ENCODE data around the gene CLDN9. TPM values are rescaled to one million over a fixed set of nuclear protein-coding genes. Genes with fewer than 3 reads are reported as not detected.

CLDN9 gene
- total RNA-seq, 1 donor from 2014 or later = not detected

DNA sequence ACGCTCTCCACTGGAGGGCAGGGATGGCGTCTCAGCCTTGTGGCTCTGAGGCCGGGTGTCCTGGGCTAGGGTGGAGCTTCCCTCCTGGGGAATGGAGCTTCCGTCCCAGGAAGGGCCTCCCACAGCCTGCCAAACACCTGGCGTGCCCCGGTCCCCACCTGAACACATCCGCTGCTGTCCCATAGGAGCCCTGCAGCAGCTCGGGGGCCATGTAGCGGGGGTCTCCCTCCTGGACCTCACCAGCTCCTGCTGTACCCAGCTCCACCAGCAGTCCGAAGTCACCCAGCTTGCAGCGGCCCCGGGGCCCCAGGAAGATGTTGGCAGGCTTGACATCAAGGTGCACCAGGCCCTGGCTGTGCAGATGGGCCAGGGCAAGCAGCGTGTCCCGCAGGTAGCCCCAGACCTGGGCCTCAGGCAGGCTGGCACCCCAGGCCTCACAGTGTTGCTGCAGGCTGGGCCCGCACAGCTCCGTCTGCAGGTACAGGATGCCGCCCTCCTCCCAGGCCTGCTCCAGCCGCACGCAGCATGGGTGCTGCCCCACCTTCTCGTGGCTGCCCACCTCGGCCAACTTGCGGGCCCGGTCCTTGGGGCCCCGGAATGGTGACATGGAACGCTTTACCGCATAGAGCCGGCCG lies 37.4 kb upstream of the CLDN9 start:
- H3K36me3 ChIP-seq = no peaks in the 10 kb centered on the region
- H3K9me3 ChIP-seq = no peaks in the 10 kb centered on the region
- H3K27me3 ChIP-seq = no peaks in the 10 kb centered on the region
- H3K4me1 ChIP-seq = peaks cover 10% of the 10 kb centered on the region
- H3K4me3 ChIP-seq = no peak overlapping the region
- TF ChIP-seq, protein P1, sequence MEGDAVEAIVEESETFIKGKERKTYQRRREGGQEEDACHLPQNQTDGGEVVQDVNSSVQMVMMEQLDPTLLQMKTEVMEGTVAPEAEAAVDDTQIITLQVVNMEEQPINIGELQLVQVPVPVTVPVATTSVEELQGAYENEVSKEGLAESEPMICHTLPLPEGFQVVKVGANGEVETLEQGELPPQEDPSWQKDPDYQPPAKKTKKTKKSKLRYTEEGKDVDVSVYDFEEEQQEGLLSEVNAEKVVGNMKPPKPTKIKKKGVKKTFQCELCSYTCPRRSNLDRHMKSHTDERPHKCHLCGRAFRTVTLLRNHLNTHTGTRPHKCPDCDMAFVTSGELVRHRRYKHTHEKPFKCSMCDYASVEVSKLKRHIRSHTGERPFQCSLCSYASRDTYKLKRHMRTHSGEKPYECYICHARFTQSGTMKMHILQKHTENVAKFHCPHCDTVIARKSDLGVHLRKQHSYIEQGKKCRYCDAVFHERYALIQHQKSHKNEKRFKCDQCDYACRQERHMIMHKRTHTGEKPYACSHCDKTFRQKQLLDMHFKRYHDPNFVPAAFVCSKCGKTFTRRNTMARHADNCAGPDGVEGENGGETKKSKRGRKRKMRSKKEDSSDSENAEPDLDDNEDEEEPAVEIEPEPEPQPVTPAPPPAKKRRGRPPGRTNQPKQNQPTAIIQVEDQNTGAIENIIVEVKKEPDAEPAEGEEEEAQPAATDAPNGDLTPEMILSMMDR (IDR thresholded peaks at IDR 0.05) = no peak
- TF ChIP-seq POLR2AphosphoS5 (IDR thresholded peaks at IDR 0.05; ENCODE audit: insufficient read depth in 1 of 2, low read depth in 1 of 2) (no peak), POLR2A (IDR thresholded peaks at IDR 0.05) (no peak)
- intact Hi-C loops (cut with DNase I) = no loop called here
- no peak for DNase-seq (ENCODE audit: extremely low spot score in 2 of 2)
- no peak overlapping the region for H3K27ac ChIP-seq

DNA sequence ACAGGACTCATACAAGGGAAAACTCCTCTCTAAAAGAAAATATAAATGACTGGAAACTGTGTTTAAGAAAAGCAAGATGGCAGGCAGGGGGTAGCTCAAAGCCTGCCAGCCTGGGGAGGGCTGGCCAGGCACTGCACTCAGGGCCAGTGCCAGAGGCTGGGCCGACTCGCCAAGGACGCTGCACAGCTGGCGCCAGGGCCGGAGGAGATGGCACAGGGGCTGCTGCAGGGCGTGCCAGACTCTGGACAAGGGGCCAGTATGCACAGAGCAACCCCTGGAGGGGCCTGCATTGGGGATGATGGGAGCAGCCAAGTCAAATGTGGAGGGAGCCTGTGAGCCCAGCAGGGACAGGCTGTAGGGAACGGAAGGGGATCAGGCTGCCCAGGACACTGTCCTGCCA lies 36.5 kb upstream of the CLDN9 start:
- H3K27me3 ChIP-seq = no peaks in the 10 kb centered on the region
- H3K4me1 ChIP-seq = peaks cover 15% of the 10 kb centered on the region
- H3K4me3 ChIP-seq = no peak overlapping the region
- H3K36me3 ChIP-seq = no peaks in the 10 kb centered on the region
- DNase-seq (ENCODE audit: extremely low spot score in 2 of 2) = no peak
- H3K9me3 ChIP-seq = no peaks in the 10 kb centered on the region
- TF ChIP-seq, protein P1 (IDR thresholded peaks at IDR 0.05) = no peak
- TF ChIP-seq POLR2A (IDR thresholded peaks at IDR 0.05) (no peak), POLR2AphosphoS5 (IDR thresholded peaks at IDR 0.05; ENCODE audit: insufficient read depth in 1 of 2, low read depth in 1 of 2) (no peak)
- intact Hi-C loops (cut with DNase I) = no loop called here
- no peak overlapping the region for H3K27ac ChIP-seq

DNA sequence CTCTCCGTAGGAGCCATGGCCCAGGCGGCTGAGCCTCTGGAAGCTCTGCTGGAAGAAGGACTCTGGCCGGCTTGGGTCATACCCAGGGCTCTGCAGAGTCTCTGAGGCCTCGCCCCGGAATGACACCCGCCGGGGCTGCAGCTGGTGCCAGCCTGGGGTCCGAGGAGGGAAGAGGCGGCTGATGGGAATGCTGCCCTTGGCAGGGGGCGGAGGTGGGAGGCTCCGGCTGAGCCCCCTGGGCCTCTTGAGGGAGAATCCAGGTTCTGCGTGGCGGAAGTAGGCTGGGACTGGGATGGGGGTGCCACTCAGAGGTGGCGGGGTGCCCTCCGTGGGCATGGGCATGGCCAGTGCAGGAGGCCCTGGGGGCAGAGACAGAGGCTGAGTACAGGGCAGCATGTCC lies 36.0 kb upstream of the CLDN9 start:
- no peak for DNase-seq (ENCODE audit: extremely low spot score in 2 of 2)
- Histone ChIP-seq H3K27me3 (no peaks in the 10 kb centered on the region), H3K36me3 (no peaks in the 10 kb centered on the region), H3K9me3 (no peaks in the 10 kb centered on the region), H3K27ac (no peak overlapping the region), H3K4me1 (peaks cover 18% of the 10 kb centered on the region), H3K4me3 (no peak overlapping the region)
- intact Hi-C loops (cut with DNase I) = no loop called here
- TF ChIP-seq, protein P1 (IDR thresholded peaks at IDR 0.05) = no peak
- TF ChIP-seq POLR2AphosphoS5 (IDR thresholded peaks at IDR 0.05; ENCODE audit: insufficient read depth in 1 of 2, low read depth in 1 of 2) (no peak), POLR2A (IDR thresholded peaks at IDR 0.05) (no peak)

DNA sequence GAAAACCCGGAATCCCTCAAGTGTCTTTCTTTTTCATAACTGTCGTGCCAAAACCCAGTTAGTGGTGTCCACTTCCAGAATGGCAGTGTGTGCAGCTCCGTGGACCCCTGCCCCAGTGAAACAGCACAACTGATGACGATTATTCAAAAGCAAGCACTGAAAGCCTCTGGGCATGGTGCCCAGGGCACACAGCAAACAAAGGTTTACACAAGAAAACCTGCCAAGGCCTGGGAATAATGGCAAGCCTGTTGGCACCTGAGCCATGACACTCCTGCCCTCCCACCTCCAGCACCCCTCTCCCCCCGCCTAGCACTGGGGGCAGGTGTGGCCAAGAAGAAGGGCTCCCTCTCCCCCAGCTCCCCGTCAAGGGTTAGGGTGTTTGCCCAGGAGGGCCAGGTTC lies 35.3 kb upstream of the CLDN9 start:
- Histone ChIP-seq H3K4me1 (peaks cover 18% of the 10 kb centered on the region), H3K27ac (no peak overlapping the region), H3K9me3 (no peaks in the 10 kb centered on the region), H3K36me3 (no peaks in the 10 kb centered on the region), H3K4me3 (no peak overlapping the region), H3K27me3 (no peaks in the 10 kb centered on the region)
- TF ChIP-seq POLR2AphosphoS5 (IDR thresholded peaks at IDR 0.05; ENCODE audit: insufficient read depth in 1 of 2, low read depth in 1 of 2) = no peak
- no peak for TF ChIP-seq POLR2A (IDR thresholded peaks at IDR 0.05)
- TF ChIP-seq, protein P1 (IDR thresholded peaks at IDR 0.05) = no peak
- intact Hi-C loops (cut with DNase I) = no loop called here
- no peak for DNase-seq (ENCODE audit: extremely low spot score in 2 of 2)

DNA sequence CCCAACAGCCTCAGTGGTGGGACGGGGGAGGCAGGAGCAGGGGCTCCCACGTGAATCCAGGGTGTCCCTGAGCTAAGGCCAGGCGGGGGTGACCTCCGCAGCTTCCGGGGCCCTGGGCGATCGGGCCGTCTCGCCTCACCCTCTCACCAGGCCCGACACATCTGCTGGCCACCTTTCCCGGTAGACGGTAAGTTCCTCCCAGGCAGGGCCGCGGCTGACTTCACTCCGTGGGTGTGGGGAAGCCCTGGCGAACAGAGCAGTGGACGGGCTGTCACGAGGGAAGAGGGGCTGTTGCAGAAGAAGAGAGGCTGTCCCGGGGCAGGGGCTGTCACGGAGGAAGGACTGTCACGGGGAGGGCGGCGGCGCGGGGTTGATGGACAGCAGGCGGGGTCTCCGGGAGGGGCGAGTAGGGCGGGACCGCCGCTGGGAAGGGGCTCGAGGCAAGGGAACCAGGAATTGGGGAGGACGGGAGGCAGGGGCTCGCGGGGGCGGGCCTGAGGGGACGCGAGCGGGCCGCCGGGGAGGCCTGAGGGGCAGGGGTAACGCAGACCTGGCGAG lies 33.0 kb upstream of the CLDN9 start:
- TF ChIP-seq POLR2A (IDR thresholded peaks at IDR 0.05) (no peak), POLR2AphosphoS5 (IDR thresholded peaks at IDR 0.05; ENCODE audit: insufficient read depth in 1 of 2, low read depth in 1 of 2) (no peak)
- TF ChIP-seq, protein P1 (IDR thresholded peaks at IDR 0.05) = no peak
- intact Hi-C loops (cut with DNase I) = no loop called here
- Histone ChIP-seq H3K27me3 (no peaks in the 10 kb centered on the region), H3K27ac (no peak overlapping the region), H3K9me3 (no peaks in the 10 kb centered on the region), H3K4me1 (peaks cover 29% of the 10 kb centered on the region), H3K4me3 (peak overlapping the region; percentile 75 to 77), H3K36me3 (no peaks in the 10 kb centered on the region)
- no peak for DNase-seq (ENCODE audit: extremely low spot score in 2 of 2)
